A673 (cell line): ENCODE data around the gene GNAQ.

Experiments
- CTCF ChIP-seq: fragments of 300-800, 200-600 bp; sonication (generic); conservative IDR thresholded peaks from 2 replicates; pipeline ENCODE4 v1.5.1; 2017; ENCODE audit warnings: low read depth, mild to moderate bottlenecking, antibody characterized with exemption, low read length, moderate library complexity, mixed read lengths
- EZH2 ChIP-seq: fragments of 200-600 bp; sonication (generic); IDR thresholded peaks from 2 replicates; pipeline ENCODE4 v1.6.1; 2017; ENCODE audit warnings: borderline replicate concordance, low read depth, mild to moderate bottlenecking, mixed read lengths, antibody characterized with exemption, low read length; ENCODE audit not compliant: poor library complexity, severe bottlenecking

GRCh38 chr9:77772646-77773045 lies 259.0 kb downstream of the GNAQ start:
- no peak for TF ChIP-seq CTCF
- no peak for TF ChIP-seq EZH2
